HG03439 (cell line): ENCODE data around the gene MRPL40.

Experiments used
- ATAC-seq: cut with Tn5 transposase; IDR thresholded peaks from one replicate; pipeline ENCODE4 v1.9.1; 2021; ENCODE audit warnings: mild to moderate bottlenecking, moderate library complexity; ENCODE audit not compliant: unreplicated experiment

Gene MRPL40

DNA sequence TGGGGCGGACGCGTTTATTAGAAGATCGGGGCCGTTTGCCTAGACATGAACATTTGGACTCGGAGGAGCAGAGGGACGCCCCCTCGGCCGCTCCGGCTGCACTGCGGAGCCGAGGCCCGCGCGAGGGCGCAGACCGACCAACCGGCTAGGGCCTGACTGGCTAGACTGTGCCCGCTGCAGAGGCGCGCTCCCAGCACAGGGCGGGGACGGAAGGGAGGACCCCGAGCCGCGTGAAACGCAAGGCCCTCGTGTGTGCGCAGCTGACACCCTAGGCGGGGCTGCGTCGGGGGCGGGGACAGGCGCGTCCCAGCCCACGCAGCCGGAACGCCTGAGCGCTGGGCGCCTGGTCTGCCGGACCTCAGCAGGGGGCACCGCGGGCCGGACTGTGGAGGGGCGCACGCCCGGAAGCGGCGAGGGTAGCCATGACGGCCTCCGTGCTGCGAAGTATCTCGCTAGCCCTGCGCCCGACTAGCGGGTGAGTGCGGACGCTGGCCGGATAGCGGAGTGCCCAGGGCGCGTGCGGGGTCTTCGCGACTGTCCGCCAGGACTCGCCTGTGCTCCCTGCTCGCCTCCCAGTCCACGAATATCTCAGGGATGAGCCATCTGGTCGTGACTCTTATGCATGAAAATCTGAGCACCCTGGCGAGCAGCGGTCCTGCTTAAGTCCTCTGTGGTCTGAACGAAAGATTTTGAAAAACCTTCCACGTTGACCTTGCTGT, at the start of gene MRPL40:
MRPL40 (plus strand) TSS at position 413 of the 719 bp plus-strand sequence; CDS start at position 423, 10 bp downstream.
- ATAC-seq = peak; percentile 68

GRCh38 chr22:19383292-19383691, 49.1 kb upstream of the MRPL40 start:
- ATAC-seq = no peak

GRCh38 chr22:19385221-19385906, 47.0 kb upstream of the MRPL40 start:
- ATAC-seq = no peak

DNA sequence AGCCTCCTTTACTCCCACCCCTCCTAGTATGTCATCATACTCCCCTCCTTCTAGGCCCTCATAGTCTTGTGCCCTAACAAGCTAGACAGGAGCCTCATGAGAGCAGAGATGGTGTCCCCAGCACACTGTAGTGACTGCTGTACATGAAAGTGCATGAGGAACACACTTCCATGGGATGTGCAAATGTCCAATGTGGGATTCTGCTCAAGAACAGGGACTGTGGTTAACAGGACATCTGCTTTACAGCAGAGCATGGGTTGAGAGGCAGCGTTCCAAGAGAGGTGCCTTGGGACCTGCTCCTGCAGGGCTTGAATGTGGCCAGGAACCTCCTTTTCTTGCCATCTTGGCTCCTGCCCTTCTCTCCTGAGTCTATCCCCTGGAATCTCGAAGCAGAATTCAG, 46.1 kb upstream of the MRPL40 start:
- no peak for ATAC-seq

- no peak for ATAC-seq
Measured at GRCh38 chr22:19387038-19387437, 45.3 kb upstream of the MRPL40 start.

- no peak for ATAC-seq
Measured at GRCh38 chr22:19387575-19387974, 44.8 kb upstream of the MRPL40 start.

DNA sequence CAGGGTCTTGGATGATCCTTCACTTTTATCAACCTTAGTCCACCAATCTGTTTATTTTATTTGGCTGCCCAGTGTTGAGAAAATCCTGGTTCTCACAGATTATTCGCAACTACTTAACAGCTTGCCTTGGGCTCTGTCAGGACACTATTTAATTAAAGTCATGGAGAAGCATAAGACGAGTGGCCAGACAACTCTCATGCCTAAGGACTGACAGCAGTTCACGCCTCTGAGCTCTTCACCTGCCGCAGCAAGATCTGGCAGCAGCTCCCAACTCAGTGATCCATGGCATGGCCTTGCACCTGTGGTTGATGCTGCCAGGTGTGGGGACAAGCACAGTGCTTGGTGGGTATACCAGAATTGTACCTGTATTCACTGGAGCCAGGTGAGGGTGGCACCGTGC, 38.6 kb upstream of the MRPL40 start:
- ATAC-seq = no peak

DNA sequence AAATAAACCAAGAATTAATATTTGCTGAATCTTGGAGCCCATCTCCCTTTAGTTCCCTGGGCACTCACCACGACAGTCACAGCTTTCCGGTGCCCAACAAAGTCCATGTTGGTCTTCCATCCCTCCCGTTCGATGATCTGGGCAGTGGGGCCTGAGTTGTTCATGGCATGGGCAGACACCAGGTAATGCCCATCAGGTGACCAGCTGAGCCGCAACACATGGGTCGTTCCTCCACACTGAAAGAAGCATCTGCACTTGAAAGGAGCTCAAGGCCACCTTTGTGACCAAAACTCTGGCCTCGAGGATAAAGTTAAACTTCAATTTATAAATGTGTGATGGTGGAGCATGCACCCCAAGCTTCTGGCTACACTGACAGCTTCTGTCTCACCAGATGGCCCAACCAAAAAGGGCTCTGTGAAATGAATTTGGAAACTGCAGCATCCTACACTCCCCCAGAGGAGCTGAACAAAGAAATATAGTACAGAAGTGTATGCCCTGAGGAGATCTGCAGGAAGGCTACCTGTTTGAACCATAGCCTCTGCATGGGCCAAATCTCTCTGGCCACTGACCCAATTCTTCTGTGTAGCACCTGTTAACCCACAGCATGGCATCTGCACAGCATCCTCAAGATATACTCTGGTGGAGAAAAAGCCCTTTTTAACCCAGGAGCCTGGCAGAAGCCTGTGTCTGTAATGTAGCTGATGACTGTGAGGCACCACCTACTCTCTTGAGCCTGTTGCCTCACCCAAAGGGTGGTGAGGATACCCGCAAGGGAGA, 37.9 kb upstream of the MRPL40 start:
- ATAC-seq = no peak

DNA sequence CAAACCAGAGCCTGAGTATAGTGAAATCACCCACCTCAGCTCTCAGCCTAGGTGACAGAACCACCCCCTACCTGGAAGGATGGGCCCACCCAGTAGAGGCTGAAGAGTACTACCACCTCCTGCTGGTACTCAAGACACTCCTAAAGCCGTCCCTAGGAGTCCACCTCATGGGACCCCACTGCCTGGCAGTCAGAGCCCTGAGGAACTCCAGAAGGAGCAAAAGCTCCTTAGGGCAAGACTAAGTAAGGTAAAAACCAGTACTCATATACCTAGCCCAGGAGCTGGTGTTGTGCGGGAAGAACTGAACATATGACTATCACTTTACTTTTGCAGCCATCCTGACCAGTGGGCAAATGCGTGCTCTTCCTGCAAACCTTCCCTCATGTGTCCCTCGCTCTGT, 37.1 kb upstream of the MRPL40 start:
- no peak for ATAC-seq

DNA sequence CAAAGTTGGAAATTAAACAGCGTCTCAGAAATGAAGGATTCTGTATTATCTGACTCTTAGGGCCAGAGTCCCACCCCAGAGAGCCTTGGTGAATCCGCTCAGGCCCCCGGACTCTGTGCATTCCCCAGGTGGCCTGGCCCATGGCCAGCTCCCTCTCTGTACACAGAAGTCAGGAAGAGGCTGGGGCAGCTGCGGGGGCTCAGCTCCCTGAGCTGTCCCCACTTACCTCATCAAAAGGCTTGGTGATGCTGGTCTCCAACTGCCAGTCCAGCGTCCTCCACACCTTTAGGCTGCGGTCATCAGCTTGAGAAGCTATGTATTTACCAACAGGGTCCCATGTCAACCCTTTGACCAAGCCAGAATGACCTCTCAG, 35.8 kb upstream of the MRPL40 start:
- no peak for ATAC-seq

DNA sequence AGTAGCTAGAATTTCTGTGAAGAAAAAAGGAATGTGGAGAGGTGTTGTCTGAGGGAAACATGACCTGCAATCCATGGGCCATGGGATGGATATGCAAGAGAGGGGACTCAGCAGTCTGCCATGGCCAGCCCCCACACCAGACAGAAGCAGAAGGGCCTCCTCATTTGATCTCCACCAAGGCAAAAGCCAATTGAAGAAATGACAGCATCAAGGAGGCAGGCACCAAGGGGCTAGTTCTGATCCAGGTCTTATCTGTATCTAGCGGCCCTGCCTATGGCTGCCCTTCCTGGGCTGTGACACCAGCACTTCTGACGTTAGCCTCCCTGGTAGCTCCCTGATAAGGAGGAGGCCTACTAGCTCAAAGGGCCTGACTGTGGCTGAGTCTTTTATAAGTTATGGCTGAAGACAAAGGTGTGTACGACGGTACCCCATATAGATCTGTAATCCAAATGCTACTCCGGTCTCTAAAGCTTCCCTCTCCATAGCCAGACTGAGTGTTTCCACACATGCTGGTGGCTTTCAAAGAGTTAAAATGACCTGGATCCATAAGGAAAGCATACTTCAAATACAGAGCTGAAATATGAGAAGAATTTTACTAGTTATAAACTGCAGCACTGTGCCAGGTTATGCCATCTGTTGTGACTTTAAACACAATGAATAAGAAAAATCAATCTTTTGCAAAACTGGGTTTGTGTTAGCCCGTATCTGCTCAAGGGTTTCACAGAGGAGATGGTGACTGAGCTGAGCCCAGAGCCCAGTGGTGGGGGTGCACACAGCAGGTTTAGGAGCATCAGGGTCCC, 35.2 kb upstream of the MRPL40 start:
- ATAC-seq = no peak

- no peak for ATAC-seq
Measured at GRCh38 chr22:19397734-19398104, 34.6 kb upstream of the MRPL40 start.

DNA sequence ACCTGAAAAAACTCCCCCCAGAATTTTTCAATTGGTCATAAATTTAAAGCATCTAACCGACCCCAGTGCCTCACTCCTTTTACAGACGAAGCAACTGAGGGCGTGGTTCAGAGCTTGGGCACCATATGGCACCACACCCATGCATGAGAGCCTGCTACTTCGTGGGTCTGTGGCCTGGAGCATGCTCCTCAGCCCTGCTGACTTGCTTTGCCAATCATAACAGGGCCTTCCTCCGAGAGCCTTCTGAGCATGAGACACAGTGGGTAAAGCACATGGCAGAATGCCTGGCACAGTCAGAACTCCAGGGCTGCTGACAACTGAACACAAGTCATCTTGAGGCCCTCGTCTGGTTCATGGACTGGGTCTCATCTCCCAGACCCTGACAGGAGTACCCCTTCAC, 34.1 kb upstream of the MRPL40 start:
- no peak for ATAC-seq

- ATAC-seq = no peak
Measured at GRCh38 chr22:19398652-19399051, 33.7 kb upstream of the MRPL40 start.

- no peak for ATAC-seq
Measured at GRCh38 chr22:19400881-19401280, 31.5 kb upstream of the MRPL40 start.

- no peak for ATAC-seq
Measured at GRCh38 chr22:19401483-19401882, 30.9 kb upstream of the MRPL40 start.

DNA sequence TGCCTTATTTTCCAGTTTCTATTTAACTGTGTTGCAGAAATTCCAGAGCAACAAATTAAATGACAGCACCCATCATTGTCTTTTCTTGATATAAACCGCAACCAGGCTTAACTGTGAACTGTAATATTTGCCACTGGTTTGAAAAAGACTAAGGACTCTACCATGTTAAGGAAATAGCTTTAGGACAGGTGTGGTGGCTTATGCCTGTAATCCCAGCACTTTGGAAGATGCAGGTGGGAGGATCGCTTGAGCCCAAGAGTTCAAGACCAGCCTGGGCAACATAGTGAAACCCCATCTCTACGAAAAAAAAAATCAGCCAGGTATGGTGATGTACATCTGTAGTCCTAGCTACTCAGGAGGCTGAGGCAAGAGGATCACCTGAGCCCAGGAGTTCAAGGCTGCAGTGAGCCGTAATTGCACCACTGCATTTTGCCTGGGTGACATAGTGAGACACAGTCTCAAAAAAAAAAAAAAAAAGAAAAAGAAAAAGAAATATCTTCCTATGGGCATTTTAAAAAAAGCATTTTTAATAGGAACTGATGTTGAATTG, 29.6 kb upstream of the MRPL40 start:
- ATAC-seq = no peak

GRCh38 chr22:19404676-19405075, 27.7 kb upstream of the MRPL40 start:
- ATAC-seq = no peak

GRCh38 chr22:19405133-19405532, 27.2 kb upstream of the MRPL40 start:
- no peak for ATAC-seq

DNA sequence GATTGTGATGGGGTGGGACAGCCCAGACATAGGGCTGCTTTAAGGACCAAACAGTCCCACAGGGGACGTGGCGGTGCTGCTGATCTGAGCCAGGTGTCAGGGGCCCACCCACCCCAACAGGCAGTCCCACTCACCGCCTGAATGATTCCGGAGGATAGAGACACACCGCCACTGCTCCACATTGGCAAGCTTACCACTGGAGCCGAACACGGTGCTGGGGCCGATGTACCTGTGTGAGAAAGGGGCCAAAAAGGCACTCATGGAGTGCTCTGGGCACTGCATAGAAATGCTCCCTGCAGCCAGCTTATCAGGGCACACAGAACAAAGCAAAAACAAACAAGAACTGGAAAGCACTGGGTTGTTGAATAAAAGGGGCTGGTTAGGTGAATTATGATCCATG, 26.7 kb upstream of the MRPL40 start:
- no peak for ATAC-seq

DNA sequence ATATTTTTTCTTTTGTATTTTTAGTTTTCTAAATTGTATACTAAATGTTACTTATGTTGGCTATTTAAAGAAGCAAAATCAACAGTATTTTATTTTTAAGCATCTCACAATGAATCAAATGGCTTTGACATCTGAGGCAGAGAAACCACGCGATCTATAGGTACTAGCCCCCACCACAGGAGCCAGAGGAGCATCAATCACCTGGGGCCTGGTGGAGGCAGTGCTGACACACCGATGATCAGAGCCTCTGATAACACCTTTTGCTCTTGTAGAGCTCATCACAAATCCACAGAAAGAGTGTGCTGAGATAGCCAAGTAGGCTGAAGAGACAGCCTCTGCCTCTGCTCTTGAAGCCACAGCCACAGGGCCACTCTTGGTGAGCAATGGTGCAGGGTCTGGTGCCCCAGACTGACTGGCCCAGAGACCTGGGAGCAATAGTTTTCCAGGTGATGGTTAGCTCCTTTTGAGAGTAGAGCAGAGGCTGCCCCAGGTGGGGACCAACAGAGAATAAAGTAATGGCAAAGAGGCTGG, 26.0 kb upstream of the MRPL40 start:
- no peak for ATAC-seq
